Measurements from ENCODE around the gene PTDSS2. TPM values are rescaled to one million over a fixed set of nuclear protein-coding genes. Genes with fewer than 3 reads are reported as not detected.

The PTDSS2 gene
- total RNA-seq, 1 donor from 2014 or later, result 81.1 TPM

DNA sequence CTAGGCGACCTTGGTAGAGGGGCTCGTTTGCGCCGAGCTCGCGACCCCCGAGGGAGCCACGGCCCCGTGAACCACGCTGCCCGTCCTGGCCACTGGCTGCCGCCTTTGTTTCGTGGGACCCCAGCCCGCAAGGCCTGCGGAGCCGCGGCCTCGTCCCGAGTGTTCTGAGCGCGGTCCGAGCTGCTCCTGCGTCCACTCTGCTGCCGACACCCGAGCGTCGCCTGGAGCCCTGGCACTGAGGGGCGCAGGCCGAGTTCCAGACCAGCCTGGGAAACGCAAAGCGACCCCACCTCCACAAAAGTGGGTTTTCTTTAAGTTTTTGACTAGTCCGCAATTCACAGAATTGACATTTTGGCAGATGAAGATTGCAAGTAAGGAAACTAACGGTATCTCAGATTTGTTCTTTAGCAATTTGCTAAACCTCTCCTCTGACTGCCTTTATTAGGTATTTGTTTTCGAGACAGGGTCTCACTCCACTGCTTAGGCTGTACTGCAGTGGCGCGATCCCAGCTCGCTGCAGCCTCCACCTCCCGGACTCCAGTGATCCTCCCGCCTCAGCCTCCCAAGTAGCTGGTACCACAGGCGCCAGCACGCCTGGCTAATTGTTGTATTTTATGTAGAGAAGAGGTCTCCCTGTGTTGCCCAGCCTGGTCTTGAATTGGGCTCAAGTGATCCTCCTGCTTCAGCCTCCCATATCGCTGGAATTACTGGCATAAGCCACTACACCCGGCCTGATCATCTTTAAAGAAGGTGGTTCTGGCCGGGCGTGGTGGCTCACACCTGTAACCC lies 57.8 kb downstream of the PTDSS2 start:
- TF ChIP-seq, protein P1, sequence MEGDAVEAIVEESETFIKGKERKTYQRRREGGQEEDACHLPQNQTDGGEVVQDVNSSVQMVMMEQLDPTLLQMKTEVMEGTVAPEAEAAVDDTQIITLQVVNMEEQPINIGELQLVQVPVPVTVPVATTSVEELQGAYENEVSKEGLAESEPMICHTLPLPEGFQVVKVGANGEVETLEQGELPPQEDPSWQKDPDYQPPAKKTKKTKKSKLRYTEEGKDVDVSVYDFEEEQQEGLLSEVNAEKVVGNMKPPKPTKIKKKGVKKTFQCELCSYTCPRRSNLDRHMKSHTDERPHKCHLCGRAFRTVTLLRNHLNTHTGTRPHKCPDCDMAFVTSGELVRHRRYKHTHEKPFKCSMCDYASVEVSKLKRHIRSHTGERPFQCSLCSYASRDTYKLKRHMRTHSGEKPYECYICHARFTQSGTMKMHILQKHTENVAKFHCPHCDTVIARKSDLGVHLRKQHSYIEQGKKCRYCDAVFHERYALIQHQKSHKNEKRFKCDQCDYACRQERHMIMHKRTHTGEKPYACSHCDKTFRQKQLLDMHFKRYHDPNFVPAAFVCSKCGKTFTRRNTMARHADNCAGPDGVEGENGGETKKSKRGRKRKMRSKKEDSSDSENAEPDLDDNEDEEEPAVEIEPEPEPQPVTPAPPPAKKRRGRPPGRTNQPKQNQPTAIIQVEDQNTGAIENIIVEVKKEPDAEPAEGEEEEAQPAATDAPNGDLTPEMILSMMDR (IDR thresholded peaks at IDR 0.05; ENCODE audit: insufficient read depth, low read length, poor library complexity, severe bottlenecking), result no peak
- Histone ChIP-seq H3K36me3 (ENCODE audit: control insufficient read depth, insufficient read depth, low read length) (no peaks in the 10 kb centered on the region), H3K27me3 (ENCODE audit: control insufficient read depth, insufficient read depth, low read length) (no peaks in the 10 kb centered on the region), H3K4me3 (ENCODE audit: low read depth, low read length) (peak overlapping the region; percentile 67)
- DNase-seq (ENCODE audit: low read depth), result no peak

DNA sequence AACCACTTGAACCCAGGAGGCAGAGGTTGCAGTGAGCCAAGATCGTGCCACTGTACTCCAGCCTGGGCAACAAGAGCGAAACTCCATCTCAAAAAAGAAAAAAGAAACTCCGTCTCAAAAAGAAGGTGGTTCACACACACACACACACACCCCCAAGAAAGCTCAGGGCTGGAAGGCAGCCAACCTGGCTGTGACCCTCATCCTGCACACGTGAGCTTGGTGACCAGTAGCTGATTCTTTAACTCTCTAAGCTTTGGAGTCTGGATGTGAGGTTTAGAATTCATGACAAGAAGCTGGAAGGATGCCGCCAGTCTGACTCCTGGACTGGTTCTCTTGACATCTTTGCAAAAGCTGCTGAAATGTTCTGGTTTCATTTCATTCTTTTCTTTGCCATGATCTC lies 58.9 kb downstream of the PTDSS2 start:
- no peaks in the 10 kb centered on the region for H3K27me3 ChIP-seq (ENCODE audit: control insufficient read depth, insufficient read depth, low read length)
- DNase-seq (ENCODE audit: low read depth), result no peak
- no peaks in the 10 kb centered on the region for H3K36me3 ChIP-seq (ENCODE audit: control insufficient read depth, insufficient read depth, low read length)
- TF ChIP-seq, protein P1 (IDR thresholded peaks at IDR 0.05; ENCODE audit: insufficient read depth, low read length, poor library complexity, severe bottlenecking), result no peak
- no peak overlapping the region for H3K4me3 ChIP-seq (ENCODE audit: low read depth, low read length)

DNA sequence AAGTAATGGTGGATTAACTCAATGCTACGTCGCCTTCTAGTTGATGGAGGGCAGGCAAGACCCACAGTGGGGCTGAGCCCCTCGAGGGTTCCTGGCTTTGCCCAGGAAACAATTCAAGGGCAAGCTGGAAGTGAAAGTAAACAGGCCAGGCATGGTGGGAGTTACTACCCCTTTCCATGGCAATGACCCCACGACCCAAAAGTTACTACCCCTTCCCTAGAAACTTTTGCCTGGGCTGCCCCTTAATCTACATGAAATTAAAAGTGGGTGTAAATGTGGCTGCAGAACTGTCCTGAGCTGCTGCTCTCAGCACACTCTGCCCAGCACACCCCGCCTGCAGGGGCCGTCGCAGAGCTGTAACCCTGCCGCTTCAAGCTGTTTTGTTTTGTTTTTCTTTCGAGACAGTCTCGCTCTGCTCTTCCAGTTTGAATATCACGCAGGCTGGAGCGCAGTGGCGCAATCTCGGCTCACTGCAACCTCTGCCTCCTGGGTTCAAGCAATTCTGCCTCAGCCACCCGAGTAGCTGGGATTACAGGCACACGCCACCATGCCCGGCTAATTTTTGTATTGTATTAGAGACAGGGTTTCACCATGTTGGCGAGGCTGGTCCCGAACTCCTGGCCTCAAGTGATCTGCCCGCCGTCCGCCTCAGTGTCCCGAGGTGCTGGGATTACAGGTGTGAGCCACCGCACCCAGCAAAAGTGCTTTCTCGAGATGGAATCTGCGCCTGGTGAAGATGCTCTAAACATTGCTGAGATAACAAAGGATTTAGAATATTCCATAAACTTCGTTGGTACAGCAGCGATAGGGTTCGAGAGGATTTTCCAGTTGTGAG lies 62.9 kb downstream of the PTDSS2 start:
- TF ChIP-seq, protein P1 (IDR thresholded peaks at IDR 0.05; ENCODE audit: insufficient read depth, low read length, poor library complexity, severe bottlenecking), result no peak
- Histone ChIP-seq H3K4me3 (ENCODE audit: low read depth, low read length) (no peak overlapping the region), H3K27me3 (ENCODE audit: control insufficient read depth, insufficient read depth, low read length) (no peaks in the 10 kb centered on the region), H3K36me3 (ENCODE audit: control insufficient read depth, insufficient read depth, low read length) (no peaks in the 10 kb centered on the region)
- DNase-seq (ENCODE audit: low read depth), result no peak

DNA sequence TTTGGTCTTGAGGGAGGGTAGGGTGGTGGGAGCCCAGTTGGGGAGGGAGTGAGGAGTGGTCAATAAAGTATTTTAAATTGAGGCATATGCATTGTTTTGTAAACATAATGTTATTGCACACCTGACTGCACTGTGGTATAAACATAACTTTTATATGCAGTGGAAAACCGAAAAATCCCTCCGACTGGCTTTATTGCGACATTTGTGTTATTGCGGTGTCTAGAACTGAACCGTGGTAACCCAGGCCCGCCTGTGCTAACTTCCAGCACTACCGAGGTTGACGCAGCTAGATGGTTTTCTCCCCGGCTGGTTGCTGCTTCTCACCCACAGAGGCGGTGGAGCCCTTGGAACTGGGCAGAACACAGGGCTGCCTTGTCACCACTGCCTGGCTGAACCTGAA lies 64.5 kb downstream of the PTDSS2 start:
- TF ChIP-seq, protein P1 (IDR thresholded peaks at IDR 0.05; ENCODE audit: insufficient read depth, low read length, poor library complexity, severe bottlenecking), result no peak
- H3K27me3 ChIP-seq (ENCODE audit: control insufficient read depth, insufficient read depth, low read length), result no peaks in the 10 kb centered on the region
- no peak overlapping the region for H3K4me3 ChIP-seq (ENCODE audit: low read depth, low read length)
- H3K36me3 ChIP-seq (ENCODE audit: control insufficient read depth, insufficient read depth, low read length), result no peaks in the 10 kb centered on the region
- no peak for DNase-seq (ENCODE audit: low read depth)

DNA sequence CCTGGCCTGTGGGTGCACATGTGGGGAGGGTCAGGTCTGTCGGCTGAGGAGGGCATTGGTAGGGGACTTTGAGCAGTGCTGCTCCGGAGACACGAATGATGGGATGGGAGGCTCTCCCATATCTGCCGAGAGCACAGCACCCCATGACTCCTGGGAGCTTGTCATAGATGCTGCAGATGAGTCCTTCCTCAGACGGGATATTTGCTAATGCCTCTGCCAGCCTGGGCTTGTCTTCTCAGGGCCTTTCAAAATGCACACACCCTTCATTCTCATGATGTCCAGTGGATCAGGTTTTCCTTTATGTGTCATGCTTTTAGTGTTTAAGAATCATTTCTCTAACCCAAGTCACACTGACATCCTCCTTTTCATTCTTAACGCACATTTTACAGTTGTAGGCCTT lies 65.1 kb downstream of the PTDSS2 start:
- Histone ChIP-seq H3K27me3 (ENCODE audit: control insufficient read depth, insufficient read depth, low read length) (no peaks in the 10 kb centered on the region), H3K4me3 (ENCODE audit: low read depth, low read length) (no peak overlapping the region), H3K36me3 (ENCODE audit: control insufficient read depth, insufficient read depth, low read length) (no peaks in the 10 kb centered on the region)
- no peak for DNase-seq (ENCODE audit: low read depth)
- TF ChIP-seq, protein P1 (IDR thresholded peaks at IDR 0.05; ENCODE audit: insufficient read depth, low read length, poor library complexity, severe bottlenecking), result no peak
